Smooth muscle cell (in vitro differentiated cells): ENCODE results near the gene XXYLT1. TPM values are rescaled to one million over a fixed set of nuclear protein-coding genes. Genes with fewer than 3 reads are reported as not detected.

Experiments
- DNase-seq: peaks from one replicate; lab custom pipeline; 2025; ENCODE audit not compliant: unreplicated experiment; lab: John Stamatoyannopoulos, UW
- H2AFZ ChIP-seq: fragments of 200-600 bp; sonication (generic); 2 replicates; pipeline ENCODE4 v1.6.0; 2016; ENCODE audit warnings: antibody characterized with exemption, low read depth, mild to moderate bottlenecking
- H3F3A ChIP-seq: fragments of 200-600 bp; sonication (generic); 2 replicates; pipeline ENCODE4 v1.6.0; 2017; ENCODE audit warnings: antibody characterized with exemption, low read depth
- H3K27ac ChIP-seq: fragments of 200-600 bp; sonication (generic); 2 replicates; pipeline ENCODE4 v1.5.1; 2016; ENCODE audit warnings: low read depth, mild to moderate bottlenecking
- H3K27me3 ChIP-seq: fragments of 200-600 bp; sonication (generic); 2 replicates; pipeline ENCODE4 v1.6.1; 2016; ENCODE audit warnings: low read depth, mild to moderate bottlenecking
- H3K36me3 ChIP-seq: fragments of 200-600 bp; sonication (generic); 2 replicates; pipeline ENCODE4 v1.5.1; 2016; ENCODE audit warnings: low read depth
- H3K4me1 ChIP-seq: fragments of 200-600 bp; sonication (generic); 2 replicates; pipeline ENCODE4 v1.5.1; 2016; ENCODE audit warnings: low read depth
- H3K4me2 ChIP-seq: fragments of 200-600 bp; sonication (generic); 2 replicates; pipeline ENCODE4 v1.6.0; 2016; ENCODE audit warnings: mild to moderate bottlenecking
- H3K4me3 ChIP-seq: fragments of 200-600 bp; sonication (generic); 2 replicates; pipeline ENCODE4 v1.5.1; 2016; ENCODE audit warnings: mild to moderate bottlenecking
- H3K79me2 ChIP-seq: fragments of 200-600 bp; sonication (generic); 2 replicates; pipeline ENCODE4 v1.6.0; 2016; ENCODE audit warnings: low read depth, mild to moderate bottlenecking
- H3K9ac ChIP-seq: fragments of 200-600 bp; sonication (generic); 2 replicates; pipeline ENCODE4 v1.6.0; 2016; ENCODE audit warnings: low read depth
- H3K9me3 ChIP-seq: fragments of 200-600 bp; sonication (generic); replicated peaks from 2 replicates; pipeline ENCODE4 v1.5.1; 2016; ENCODE audit warnings: low read depth
- H4K20me1 ChIP-seq: fragments of 200-600 bp; sonication (generic); 2 replicates; pipeline ENCODE4 v1.6.0; 2016; ENCODE audit warnings: low read depth
- CTCF ChIP-seq: fragments of 200-600 bp; sonication (generic); IDR thresholded peaks from 2 replicates; pipeline ENCODE4 v1.5.1; 2017; ENCODE audit warnings: borderline replicate concordance, mild to moderate bottlenecking, antibody characterized with exemption; ENCODE audit not compliant: insufficient read depth, poor library complexity, severe bottlenecking
- whole genome bisulfite sequencing: methylation state at CpG from one replicate; pipeline ENCODE4 v1.1.7; 2016; ENCODE audit warnings: low lambda C conversion rate; 5-methylcytosine and 5-hydroxymethylcytosine counted together
- polyA plus RNA-seq: library from polyadenylated mRNA; unstranded; fragments of >200 nt; fragmentation: Nextera tagmentation; extraction: Ambion mirVana; gene quantifications from 2 replicates; pipeline ENCODE4 v1.2.1, GENCODE V29; 2016
- total RNA-seq: library from RNA; depleted of rRNA; stranded (reverse); fragments of >200 nt; gene quantifications from 2 replicates; pipeline ENCODE4 v1.2.3, GENCODE V29; 2014

Gene XXYLT1
- total and polyA plus RNA-seq, 2 experiments from 2014 or later = 22.2 to 35.4 TPM

- Histone ChIP-seq H3F3A (peaks cover 6% of the 10 kb centered on the region), H3K27me3 (no peaks in the 10 kb centered on the region), H3K27ac (peak overlapping the region; percentile 73), H3K4me1 (peaks cover 26% of the 10 kb centered on the region), H3K36me3 (no peaks in the 10 kb centered on the region), H3K9me3 (no peaks in the 10 kb centered on the region), H3K4me2 (peak overlapping the region; percentile 64), H3K9ac (no peak overlapping the region), H3K79me2 (peaks cover 26% of the 10 kb centered on the region), H4K20me1 (no peaks in the 10 kb centered on the region), H2AFZ (no peak overlapping the region), H3K4me3 (no peak overlapping the region)
- no peak for TF ChIP-seq CTCF
- 39% methylated on average over 5 of the region's 5 CpGs for WGBS
- DNase-seq = no peak
Measured at GRCh38 chr3:195196266-195196665, 74.7 kb downstream of the XXYLT1 start.

- Histone ChIP-seq H3F3A (peaks cover 6% of the 10 kb centered on the region), H4K20me1 (no peaks in the 10 kb centered on the region), H3K79me2 (peaks cover 34% of the 10 kb centered on the region), H2AFZ (no peak overlapping the region), H3K4me2 (no peak overlapping the region), H3K4me3 (no peak overlapping the region), H3K4me1 (peaks cover 26% of the 10 kb centered on the region), H3K9me3 (no peaks in the 10 kb centered on the region), H3K27me3 (no peaks in the 10 kb centered on the region), H3K36me3 (no peaks in the 10 kb centered on the region), H3K9ac (no peak overlapping the region), H3K27ac (peak overlapping the region; percentile 73)
- no peak for TF ChIP-seq CTCF
- no peak for DNase-seq
- 82% methylated on average over 17 of the region's 17 CpGs for WGBS
Measured at GRCh38 chr3:195195321-195196209, 75.4 kb downstream of the XXYLT1 start.

GRCh38 chr3:195194559-195195206 is 76.3 kb downstream of the XXYLT1 start:
- Histone ChIP-seq H3K4me1 (peaks cover 26% of the 10 kb centered on the region), H4K20me1 (no peaks in the 10 kb centered on the region), H3F3A (peaks cover 6% of the 10 kb centered on the region), H3K9me3 (no peaks in the 10 kb centered on the region), H3K27me3 (no peaks in the 10 kb centered on the region), H3K4me3 (no peak overlapping the region), H3K27ac (peak overlapping the region; percentile 35), H2AFZ (no peak overlapping the region), H3K36me3 (no peaks in the 10 kb centered on the region), H3K4me2 (no peak overlapping the region), H3K79me2 (peaks cover 37% of the 10 kb centered on the region), H3K9ac (no peak overlapping the region)
- no peak for TF ChIP-seq CTCF
- WGBS = 79% methylated on average over 8 of the region's 8 CpGs
- no peak for DNase-seq
